ENCODE measurements around the gene DNAJB14. TPM values are rescaled to one million over a fixed set of nuclear protein-coding genes. Genes with fewer than 3 reads are reported as not detected.

DNAJB14 gene
- polyA plus RNA-seq, 1 of the 3 experiments (the other 2 are of a cell fraction), result 23.8 TPM

GRCh38 chr4:99966692-99967091, 20.3 kb upstream of the DNAJB14 start:
- no peak for DNase-seq

DNA sequence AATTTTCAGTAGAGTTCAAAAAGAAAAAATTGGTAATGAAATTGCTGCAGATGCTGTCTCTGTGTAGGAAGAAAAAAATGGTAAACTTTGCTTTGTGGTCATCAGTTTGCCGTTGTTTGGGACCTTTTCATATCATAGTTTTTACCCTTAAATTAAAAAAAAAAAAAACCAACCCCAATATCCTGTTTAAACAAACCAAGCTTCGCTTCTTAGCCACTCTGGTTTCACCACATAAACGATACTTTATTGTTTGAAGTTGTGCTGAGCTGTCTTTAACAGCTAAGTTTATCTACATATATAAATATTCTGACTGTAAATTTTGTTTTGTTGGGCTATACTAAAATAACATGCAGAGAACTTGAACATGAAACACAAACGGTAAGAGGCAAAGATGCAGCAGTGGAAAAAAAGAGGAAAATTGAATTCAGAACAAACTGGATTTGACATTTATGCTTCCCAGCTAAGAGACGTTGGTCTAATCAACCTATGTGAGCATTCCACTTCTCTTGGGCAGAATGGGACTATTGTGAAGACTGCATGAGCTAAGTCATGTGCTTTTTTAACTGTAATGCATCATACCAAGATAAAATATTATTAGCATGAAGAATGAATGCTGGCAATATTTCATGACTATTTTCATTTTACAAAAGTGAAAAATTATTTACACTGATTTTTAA, 19.4 kb upstream of the DNAJB14 start:
- no peak overlapping the region for H3K4me3 ChIP-seq (ENCODE audit: low read depth in 2 of 2, low read length in 1 of 2)
- POLR2A ChIA-PET, result no interaction called here
- H4K20me1 ChIP-seq (ENCODE audit: insufficient read depth), result no peaks in the 10 kb centered on the region
- no peaks in the 10 kb centered on the region for H3K9me3 ChIP-seq
- no peaks in the 10 kb centered on the region for H3K36me3 ChIP-seq (replicated peaks in 1 of 2; ENCODE audit: control insufficient read depth in 1 of 2, insufficient read depth in 2 of 2, low read length in 1 of 2)
- peak overlapping the region; percentile 82; the same call in 1 of the 2 replicates for H2AFZ ChIP-seq (ENCODE audit: low read depth)
- no peaks in the 10 kb centered on the region for H3K79me2 ChIP-seq (ENCODE audit: insufficient read depth)
- peaks cover 0 to 22% of the 10 kb centered on the region in 2 experiments; a peak in 1 of 4 replicates for H3K4me1 ChIP-seq (ENCODE audit: control insufficient read depth in 1 of 2, insufficient read depth in 2 of 2, low read depth in 1 of 2, low read length in 1 of 2)
- H3K27ac ChIP-seq (ENCODE audit: low read depth in 2 of 2, low read length in 1 of 2), result peak overlapping the region in 1 of 2 experiments; percentile 32; a peak in 1 of 4 replicates
- H3K9ac ChIP-seq, result no peak overlapping the region
- CTCF ChIA-PET, result interaction anchor here (0.7 to 1.2 kb wide), 2 partner anchors 10 to 158 kb away, joined by 3 to 4 read pairs; no protein-coding TSS in a partner anchor
- H3K27me3 ChIP-seq (ENCODE audit: insufficient read depth), result no peaks in the 10 kb centered on the region
- no peaks in the 10 kb centered on the region for H3K9me2 ChIP-seq
- WGBS (ENCODE audit: low lambda C conversion rate), result 63% methylated on average over 5 of the region's 5 CpGs
- no peak for DNase-seq
- peaks cover 18% of the 10 kb centered on the region for H3F3A ChIP-seq (replicated peaks; ENCODE audit: insufficient read depth)
- H3K4me2 ChIP-seq, result no peak overlapping the region
- TF ChIP-seq MXI1 (IDR thresholded peaks at IDR 0.05; ENCODE audit: low read depth, low read length) (no peak), TCF12 (IDR thresholded peaks at IDR 0.05) (peak; percentile 30; the same call in 1 of the 2 replicates), NRF1 (IDR thresholded peaks at IDR 0.05; ENCODE audit: low read depth, low read length) (no peak), CTCF (IDR thresholded peaks at IDR 0.05) (no peak), CHD2 (IDR thresholded peaks at IDR 0.05; ENCODE audit: low read length, partially characterized antibody) (no peak), YY1 (IDR thresholded peaks at IDR 0.05; ENCODE audit: low read depth) (no peak), RAD21 (IDR thresholded peaks at IDR 0.05; ENCODE audit: low read length) (no peak), EP300 (IDR thresholded peaks at IDR 0.05; ENCODE audit: borderline replicate concordance in 1 of 2, low read depth in 1 of 2, low read length in 1 of 2) (no peak), USF1 (IDR thresholded peaks at IDR 0.05; ENCODE audit: borderline replicate concordance, low read depth) (no peak), FOXJ3 (CRISPR knock-in tag; IDR thresholded peaks at IDR 0.05) (no peak)
- TF ChIP-seq, protein P1, sequence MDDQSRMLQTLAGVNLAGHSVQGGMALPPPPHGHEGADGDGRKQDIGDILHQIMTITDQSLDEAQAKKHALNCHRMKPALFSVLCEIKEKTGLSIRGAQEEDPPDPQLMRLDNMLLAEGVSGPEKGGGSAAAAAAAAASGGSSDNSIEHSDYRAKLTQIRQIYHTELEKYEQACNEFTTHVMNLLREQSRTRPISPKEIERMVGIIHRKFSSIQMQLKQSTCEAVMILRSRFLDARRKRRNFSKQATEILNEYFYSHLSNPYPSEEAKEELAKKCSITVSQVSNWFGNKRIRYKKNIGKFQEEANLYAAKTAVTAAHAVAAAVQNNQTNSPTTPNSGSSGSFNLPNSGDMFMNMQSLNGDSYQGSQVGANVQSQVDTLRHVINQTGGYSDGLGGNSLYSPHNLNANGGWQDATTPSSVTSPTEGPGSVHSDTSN (IDR thresholded peaks at IDR 0.05), result peak; percentile 57

More at GRCh38 chr4:99966692-99967091, 20.3 kb upstream of the DNAJB14 start:
- Histone ChIP-seq H2AFZ (ENCODE audit: low read depth) (no peak overlapping the region), H3K9me2 (no peaks in the 10 kb centered on the region), H3K9me3 (no peaks in the 10 kb centered on the region), H3K4me1 (ENCODE audit: control insufficient read depth in 1 of 2, insufficient read depth in 2 of 2, low read depth in 1 of 2, low read length in 1 of 2) (peaks cover 0 to 15% of the 10 kb centered on the region in 2 experiments; a peak in 1 of 4 replicates), H3K4me2 (no peak overlapping the region), H4K20me1 (ENCODE audit: insufficient read depth) (no peaks in the 10 kb centered on the region), H3F3A (replicated peaks; ENCODE audit: insufficient read depth) (peaks cover 10% of the 10 kb centered on the region), H3K9ac (no peak overlapping the region), H3K27ac (ENCODE audit: low read depth in 2 of 2, low read length in 1 of 2) (0 out of 4 replicates have a peak overlapping the region, but pooled peaks of 1 of the 2 experiments have one; percentile 32), H3K27me3 (ENCODE audit: insufficient read depth) (no peaks in the 10 kb centered on the region), H3K36me3 (replicated peaks in 1 of 2; ENCODE audit: control insufficient read depth in 1 of 2, insufficient read depth in 2 of 2, low read length in 1 of 2) (no peaks in the 10 kb centered on the region), H3K4me3 (ENCODE audit: low read depth in 2 of 2, low read length in 1 of 2) (no peak overlapping the region), H3K79me2 (ENCODE audit: insufficient read depth) (no peaks in the 10 kb centered on the region)
- ChIA-PET POLR2A (no interaction called here), CTCF (interaction anchor here (1.2 kb wide), 1 partner anchor 9 kb away, joined by 4 read pairs; no protein-coding TSS in a partner anchor)
- TF ChIP-seq RFX5 (IDR thresholded peaks at IDR 0.05; ENCODE audit: low read length) (no peak), SIN3A (IDR thresholded peaks at IDR 0.05; ENCODE audit: borderline replicate concordance, low read depth, low read length) (no peak), NRF1 (IDR thresholded peaks at IDR 0.05; ENCODE audit: low read depth, low read length) (no peak), POLR2AphosphoS5 (IDR thresholded peaks at IDR 0.05; ENCODE audit: low read depth, low read length) (no peak), TEAD4 (IDR thresholded peaks at IDR 0.05; ENCODE audit: borderline replicate concordance, insufficient read depth) (no peak), FOXJ3 (CRISPR knock-in tag; IDR thresholded peaks at IDR 0.05) (no peak), GATA2 (CRISPR knock-in tag; IDR thresholded peaks at IDR 0.05) (no peak), RAD21 (IDR thresholded peaks at IDR 0.05; ENCODE audit: low read length) (no peak), CTCF (IDR thresholded peaks at IDR 0.05) (no peak), EP300 (IDR thresholded peaks at IDR 0.05; ENCODE audit: borderline replicate concordance in 1 of 2, low read depth in 1 of 2, low read length in 1 of 2) (no peak), FOXM1 (IDR thresholded peaks at IDR 0.05; ENCODE audit: low read depth) (no peak), JUND (IDR thresholded peaks at IDR 0.05) (no peak)
- TF ChIP-seq, protein P2, sequence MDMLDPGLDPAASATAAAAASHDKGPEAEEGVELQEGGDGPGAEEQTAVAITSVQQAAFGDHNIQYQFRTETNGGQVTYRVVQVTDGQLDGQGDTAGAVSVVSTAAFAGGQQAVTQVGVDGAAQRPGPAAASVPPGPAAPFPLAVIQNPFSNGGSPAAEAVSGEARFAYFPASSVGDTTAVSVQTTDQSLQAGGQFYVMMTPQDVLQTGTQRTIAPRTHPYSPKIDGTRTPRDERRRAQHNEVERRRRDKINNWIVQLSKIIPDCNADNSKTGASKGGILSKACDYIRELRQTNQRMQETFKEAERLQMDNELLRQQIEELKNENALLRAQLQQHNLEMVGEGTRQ (IDR thresholded peaks at IDR 0.05; ENCODE audit: borderline replicate concordance, low read depth, low read length), result no peak
- WGBS (ENCODE audit: low lambda C conversion rate), result 84% methylated on average over 3 of the region's 3 CpGs

Measured in SK-N-SH (cell line).